GM10248 (cell line): ENCODE data around the gene FXYD3.

Experiments
- CTCF ChIA-PET: fragments of 300-600 bp; sonication (Branson Sonifier 250); formaldehyde crosslinking; extraction: SDS; loops from one replicate; lab custom pipeline; 2021; ENCODE audit warnings: antibody characterized with exemption; lab: Yijun Ruan, JAX
- POLR2A ChIA-PET: fragments of 350-650 bp; sonication (Branson Sonifier 250); formaldehyde crosslinking; extraction: SDS; loops from one replicate; lab custom pipeline; 2020; ENCODE audit warnings: antibody characterized with exemption; lab: Yijun Ruan, JAX
- DNase-seq: peaks from one replicate; pipeline ENCODE4 v3.0.0; 2012; ENCODE audit errors: extremely low spot score
- TF ChIP-seq, protein P1 (sequence below): IDR thresholded peaks from 2 replicates; pipeline ENCODE4 v1.5.1; 2012; ENCODE audit warnings: mild to moderate bottlenecking, low read depth; ENCODE audit errors: extremely low read depth, missing control alignments, control extremely low read depth

FXYD3 gene

DNA sequence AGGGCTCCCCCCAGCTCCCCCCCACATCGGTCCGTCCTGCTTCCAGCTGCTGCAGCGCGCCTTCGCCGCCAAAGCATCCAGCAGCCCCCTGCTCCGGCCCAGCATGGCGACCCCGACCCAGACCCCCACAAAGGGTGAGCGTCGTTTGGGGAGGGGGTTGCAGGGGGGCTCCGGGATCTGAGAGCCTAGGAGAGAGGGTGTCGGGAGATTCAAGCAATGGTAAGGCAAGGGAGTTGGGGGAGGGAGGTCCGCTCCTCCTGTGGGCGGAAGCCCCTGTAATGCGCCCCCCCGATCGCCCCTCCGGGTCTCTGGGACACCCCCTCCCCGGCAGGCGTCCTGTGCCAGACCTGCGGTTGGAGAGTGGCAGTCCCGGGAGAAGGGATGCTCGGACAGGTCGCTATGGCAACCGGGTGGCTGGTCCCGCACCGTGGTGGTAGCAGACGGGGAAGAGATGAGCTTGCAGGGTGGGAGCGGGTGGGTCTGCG is 27.6 kb downstream of the FXYD3 start, which contains the start of gene FXYD7:
Gene FXYD7, plus strand, starts transcription at position 25 of the 485 bp plus-strand sequence. Its CDS starts 79 bp downstream, at position 104.
- TF ChIP-seq, protein P1, sequence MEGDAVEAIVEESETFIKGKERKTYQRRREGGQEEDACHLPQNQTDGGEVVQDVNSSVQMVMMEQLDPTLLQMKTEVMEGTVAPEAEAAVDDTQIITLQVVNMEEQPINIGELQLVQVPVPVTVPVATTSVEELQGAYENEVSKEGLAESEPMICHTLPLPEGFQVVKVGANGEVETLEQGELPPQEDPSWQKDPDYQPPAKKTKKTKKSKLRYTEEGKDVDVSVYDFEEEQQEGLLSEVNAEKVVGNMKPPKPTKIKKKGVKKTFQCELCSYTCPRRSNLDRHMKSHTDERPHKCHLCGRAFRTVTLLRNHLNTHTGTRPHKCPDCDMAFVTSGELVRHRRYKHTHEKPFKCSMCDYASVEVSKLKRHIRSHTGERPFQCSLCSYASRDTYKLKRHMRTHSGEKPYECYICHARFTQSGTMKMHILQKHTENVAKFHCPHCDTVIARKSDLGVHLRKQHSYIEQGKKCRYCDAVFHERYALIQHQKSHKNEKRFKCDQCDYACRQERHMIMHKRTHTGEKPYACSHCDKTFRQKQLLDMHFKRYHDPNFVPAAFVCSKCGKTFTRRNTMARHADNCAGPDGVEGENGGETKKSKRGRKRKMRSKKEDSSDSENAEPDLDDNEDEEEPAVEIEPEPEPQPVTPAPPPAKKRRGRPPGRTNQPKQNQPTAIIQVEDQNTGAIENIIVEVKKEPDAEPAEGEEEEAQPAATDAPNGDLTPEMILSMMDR, result no peak
- CTCF ChIA-PET, result interaction anchor here (0.8 to 2.8 kb wide), 5 partner anchors 8 to 367 kb away, joined by 3 to 24 read pairs (median 6); partner anchors contain the start of gene FXYD5
- DNase-seq, result no peak
- POLR2A ChIA-PET, result interaction anchor here (0.6 kb wide), 1 partner anchor 57 kb away, joined by 3 read pairs; no protein-coding TSS in a partner anchor

DNA sequence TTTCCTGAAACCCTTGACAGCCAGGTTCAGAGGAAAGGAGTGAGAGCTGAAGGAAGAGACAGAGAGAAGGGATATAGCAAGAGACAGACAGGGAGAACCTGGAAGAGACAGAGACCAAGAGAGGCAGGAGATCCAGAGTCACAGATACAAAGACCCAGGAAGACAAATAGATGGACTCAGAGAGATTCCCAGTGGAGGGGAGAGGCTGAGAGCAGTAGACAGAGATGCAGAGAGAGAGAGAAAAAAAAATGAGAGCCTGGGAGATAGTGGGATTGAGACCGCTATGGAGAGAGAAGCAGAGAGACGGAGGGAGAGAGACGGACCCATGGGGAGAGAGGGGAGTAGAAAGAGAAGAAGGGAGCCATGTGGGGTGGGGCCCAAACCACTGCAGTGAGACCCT is 28.2 kb downstream of the FXYD3 start:
- ChIA-PET POLR2A (no interaction called here), CTCF (interaction anchor here (0.8 kb wide), 1 partner anchor 79 kb away, joined by 3 read pairs; no protein-coding TSS in a partner anchor)
- no peak for DNase-seq
- TF ChIP-seq, protein P1, result no peak

DNA sequence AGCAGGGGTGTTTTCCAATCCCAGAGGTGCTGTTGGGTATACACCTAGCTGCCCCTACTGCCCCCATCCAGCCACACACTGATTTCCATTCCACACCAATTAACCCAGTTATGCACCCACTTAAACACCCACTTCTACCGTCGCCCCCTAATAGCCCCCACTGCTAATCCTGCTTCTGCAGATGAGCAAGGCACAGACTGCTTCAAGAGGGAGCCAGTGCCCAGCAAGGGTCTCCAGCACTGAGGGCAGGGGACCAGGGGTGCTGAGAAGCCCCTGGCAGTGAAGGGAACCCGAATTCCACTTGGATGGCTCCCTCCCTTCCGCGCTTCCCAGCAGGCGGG is 28.6 kb downstream of the FXYD3 start:
- CTCF ChIA-PET, result interaction anchor here (0.8 kb wide), 1 partner anchor 78 kb away, joined by 3 read pairs; no protein-coding TSS in a partner anchor
- TF ChIP-seq, protein P1, result no peak
- POLR2A ChIA-PET, result no interaction called here
- DNase-seq, result no peak

DNA sequence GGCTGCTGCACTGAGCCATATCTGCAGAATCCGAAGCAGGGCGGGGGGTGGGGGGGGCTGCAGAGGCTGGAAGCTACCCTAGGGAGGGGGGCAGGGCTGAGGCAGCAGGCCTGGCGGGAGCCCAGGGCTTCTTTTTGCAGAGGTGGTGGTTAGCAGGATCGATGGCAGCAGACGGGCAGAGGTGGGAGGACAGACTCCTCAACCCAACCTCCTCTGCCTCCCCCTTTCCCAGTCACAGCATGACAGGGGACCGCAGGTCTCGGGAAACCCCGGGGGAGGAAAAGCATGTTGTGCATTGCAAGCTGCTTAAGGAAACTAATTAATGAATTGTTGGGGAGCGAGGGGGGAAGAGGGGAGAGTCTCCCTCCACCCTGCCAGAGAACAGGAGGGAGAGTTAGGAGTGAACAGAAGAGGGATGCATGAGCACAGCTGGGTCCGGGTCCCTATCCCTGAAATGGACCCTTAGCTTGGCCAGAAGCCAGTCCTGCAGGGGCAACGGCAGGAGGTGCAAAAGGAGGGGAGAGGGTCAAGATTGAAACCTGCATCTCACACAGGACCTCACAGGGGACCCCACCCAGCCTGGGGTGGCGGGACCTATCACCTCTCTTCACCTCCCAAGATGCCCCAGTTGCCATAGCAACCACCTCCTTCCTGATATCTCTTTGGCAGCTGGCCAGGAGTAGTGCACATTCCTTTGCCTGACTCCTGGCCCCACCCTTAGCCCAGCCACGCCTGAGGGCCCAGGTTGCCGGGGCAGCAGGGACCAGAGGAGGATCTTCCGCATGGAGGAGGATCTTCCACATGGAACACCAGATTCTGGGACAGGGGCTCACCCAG is 29.2 kb downstream of the FXYD3 start:
- TF ChIP-seq, protein P1, result no peak
- ChIA-PET POLR2A (no interaction called here), CTCF (interaction anchor here (1.3 to 5.0 kb wide), 2 partner anchors 9 kb away, joined by 5 to 39 read pairs; partner anchors contain the start of genes FXYD5 and LGI4)
- no peak for DNase-seq

DNA sequence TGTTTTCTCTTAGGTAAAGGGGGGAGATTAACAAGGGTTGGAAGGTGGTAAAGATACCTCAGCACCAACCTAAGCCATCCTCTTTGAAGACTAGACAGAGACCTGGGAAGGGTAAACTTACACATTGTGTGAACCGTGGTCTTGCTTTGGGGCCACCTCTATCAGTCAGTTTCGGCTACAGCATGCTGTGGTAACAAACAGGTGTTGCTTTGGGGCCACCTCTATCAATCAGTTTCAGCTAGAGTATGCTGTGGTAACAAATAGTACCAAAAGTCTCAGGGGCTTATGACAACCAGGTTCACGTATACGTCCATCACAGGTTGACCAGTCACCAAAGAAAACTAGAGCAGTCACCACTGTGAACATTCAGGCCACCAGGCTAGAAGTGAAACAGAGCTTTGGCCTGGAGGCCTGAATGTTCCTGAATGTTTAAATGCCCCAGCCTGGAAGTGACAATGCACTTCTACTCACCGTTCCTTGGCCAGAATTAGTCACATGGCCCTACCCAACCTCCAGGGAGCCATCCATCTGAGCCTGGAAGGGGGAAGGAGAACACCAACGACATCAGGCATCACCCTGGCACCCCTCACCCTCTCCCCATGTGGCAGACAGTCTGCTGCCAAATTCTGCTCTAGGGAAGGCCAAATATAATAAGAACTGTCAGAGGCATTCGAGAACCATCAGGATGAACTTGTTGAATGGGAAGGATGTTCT is 31.3 kb downstream of the FXYD3 start:
- CTCF ChIA-PET, result interaction anchor here (1.3 to 5.0 kb wide), 3 partner anchors 11 to 102 kb away, joined by 3 to 39 read pairs (median 3); partner anchors contain the start of gene LGI4
- TF ChIP-seq, protein P1, result no peak
- POLR2A ChIA-PET, result no interaction called here
- no peak for DNase-seq

DNA sequence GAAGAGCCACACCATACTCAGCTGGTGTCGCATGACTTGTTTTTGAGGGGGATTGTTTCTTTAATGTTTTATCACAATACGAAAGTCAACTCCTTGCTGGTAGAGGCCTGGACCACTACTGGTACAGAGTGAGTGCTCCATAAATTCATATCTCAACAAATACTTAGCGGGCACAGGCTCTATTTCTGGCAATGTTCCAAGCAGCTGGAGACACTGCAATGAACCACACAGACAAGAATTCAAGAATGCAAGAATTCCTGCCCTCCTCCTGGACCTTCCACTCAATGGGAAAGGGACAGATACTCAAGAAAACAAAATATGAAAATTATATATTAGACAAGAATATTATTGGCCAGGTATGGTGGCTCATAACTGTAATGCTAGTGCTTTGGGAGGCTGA is 33.8 kb downstream of the FXYD3 start:
- no peak for DNase-seq
- ChIA-PET CTCF (interaction anchor here (1.4 to 5.0 kb wide), 4 partner anchors 8 to 105 kb away, joined by 4 to 39 read pairs (median 10); partner anchors contain the start of genes FXYD7 and LGI4), POLR2A (no interaction called here)
- TF ChIP-seq, protein P1, result no peak
